ENCODE data around the gene ZNF319. TPM values are rescaled to one million over a fixed set of nuclear protein-coding genes. Genes with fewer than 3 reads are reported as not detected.

ZNF319 gene
- polyA plus RNA-seq, 4 donors: 10.4 to 12.3 (median 11.4) TPM

- DNase-seq (ENCODE audit: low read depth in 4 of 4, low spot score in 3 of 4): no peak
These were observed 37.0 kb upstream of the ZNF319 start for GRCh38 chr16:58037365-58038057.

DNA sequence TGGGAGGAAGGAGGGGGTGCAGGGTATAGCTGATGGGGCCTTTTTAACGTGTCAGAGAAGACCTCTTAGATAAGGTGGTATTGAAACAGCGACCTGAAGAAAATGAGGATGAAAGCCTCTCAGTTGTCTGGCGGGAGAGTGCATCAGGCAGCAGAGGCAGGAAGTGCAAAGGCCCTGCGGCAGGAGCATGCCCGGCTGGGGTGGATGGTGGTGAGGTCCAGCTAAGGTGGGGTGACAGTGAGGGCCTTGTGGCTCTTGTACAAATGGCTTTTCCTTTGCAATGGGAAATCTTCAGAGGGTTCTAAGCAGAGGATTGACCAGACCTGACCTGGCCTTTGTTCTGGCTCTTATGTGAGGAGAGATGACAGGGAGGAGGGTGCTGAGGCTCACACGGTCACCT is 36.5 kb upstream of the ZNF319 start:
- no peak for DNase-seq (ENCODE audit: low read depth in 4 of 4, low spot score in 3 of 4)

DNA sequence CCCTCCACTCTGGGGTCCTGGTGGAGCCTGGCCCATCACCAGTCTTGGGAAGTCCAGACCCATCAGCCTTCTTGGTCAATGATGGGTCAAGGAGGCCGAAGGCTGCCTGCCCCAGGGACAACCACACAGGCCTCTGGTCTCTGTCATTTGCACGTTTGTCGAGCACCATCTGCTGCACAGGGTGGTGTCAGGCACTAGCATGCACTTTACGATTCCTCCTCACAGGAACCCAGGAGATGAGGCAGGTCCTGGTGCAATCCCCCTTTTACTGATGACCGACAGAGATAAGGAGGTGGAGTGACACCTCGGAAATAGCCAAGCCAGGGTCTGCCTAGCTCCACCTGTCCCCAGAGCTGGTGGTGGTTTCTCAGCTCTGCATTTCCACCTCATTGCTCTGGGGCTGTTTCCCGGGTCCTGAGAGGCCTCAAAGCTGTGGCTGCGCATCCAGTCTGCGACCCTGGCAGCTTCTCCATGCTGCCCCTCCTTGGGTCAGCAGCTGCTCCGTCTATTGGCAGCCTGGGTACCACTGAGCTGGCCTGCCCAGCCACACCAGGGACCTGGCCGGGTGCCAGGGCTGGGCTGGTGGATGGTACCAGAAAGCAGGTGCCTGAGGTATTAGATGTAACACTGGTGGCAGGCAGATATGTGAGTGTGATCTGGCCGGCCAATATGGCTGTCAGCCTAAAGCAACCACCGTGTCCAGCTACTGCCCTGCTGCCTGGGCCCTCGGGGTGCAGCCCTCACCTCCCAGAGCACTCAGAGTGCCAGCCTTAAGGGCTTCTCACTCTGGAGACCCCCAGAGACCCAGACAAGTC is 35.1 kb upstream of the ZNF319 start:
- DNase-seq (ENCODE audit: low read depth in 4 of 4, low spot score in 3 of 4): no peak

- DNase-seq (ENCODE audit: low read depth in 4 of 4, low spot score in 3 of 4): no peak
These were observed 34.3 kb upstream of the ZNF319 start for GRCh38 chr16:58034774-58035173.

DNA sequence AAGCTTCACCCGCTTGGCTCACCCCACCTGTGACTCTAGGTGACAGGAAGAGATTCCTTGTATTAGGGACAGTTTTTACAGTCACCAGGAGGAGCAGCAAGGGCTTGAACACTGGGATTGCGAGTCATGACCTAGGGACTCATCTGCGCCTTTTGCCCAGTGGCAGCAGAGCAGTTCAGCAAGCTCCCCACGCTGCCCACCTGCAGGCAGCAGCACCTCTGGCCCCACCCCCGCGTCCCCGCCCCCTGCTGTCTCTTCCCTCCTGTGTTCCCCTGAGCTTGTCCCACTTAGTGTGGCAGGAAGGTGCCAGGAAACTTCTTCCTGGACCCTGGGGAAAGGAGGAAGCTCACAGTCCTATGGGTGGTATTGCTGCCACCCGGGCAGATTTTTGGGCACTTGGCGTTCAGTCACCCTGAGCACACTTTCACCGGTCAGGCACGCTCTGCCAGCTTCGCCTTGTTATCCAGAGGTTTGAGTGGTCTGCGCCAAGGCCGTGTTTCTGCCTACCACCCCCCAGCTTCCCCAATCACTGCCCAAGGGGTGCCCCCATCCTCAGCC is 33.7 kb upstream of the ZNF319 start:
- no peak for DNase-seq (ENCODE audit: low read depth in 4 of 4, low spot score in 3 of 4)

GRCh38 chr16:58032710-58033293 is 32.3 kb upstream of the ZNF319 start:
- DNase-seq (ENCODE audit: low read depth in 4 of 4, low spot score in 3 of 4): no peak

DNA sequence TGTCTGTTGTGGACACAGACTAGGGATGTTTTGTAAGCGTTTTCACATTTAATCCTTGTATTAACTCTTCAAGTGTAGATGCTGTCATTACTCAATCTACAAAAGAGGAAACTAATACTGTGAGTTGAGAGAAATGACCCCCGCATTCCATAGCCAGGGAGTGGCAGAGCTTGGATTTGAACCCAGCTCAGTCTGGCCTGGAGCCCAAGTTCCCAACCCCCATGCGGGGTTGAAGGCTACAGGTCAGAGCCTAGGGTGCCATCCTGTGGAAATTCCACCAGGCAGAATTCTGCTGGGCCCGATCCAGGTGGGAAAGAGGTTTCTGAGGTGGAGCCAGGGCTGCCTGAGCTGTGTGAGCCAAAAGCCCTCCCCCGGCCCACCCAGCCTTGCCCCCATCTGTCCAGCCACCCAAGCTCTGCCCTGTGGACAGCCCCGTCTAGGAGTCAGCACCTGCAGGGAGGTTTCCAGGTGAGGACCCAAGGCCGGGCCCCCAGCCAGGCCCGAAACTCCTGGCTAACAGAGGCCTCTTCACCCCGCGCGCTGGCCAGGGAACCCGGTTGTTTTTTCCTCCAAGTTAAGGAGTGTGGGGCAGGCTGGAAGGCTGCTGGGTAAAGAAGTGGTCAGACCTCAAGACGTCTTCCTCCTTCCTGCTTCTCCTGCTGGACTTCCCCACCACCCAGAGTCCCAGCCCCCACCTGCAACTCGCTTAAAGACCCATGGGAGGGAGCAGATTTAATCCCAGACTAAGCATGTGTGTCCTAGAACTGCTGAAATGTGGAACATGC is 30.7 kb upstream of the ZNF319 start:
- DNase-seq (ENCODE audit: low read depth in 4 of 4, low spot score in 3 of 4): no peak

- no peak for DNase-seq (ENCODE audit: low read depth in 4 of 4, low spot score in 3 of 4)
These were observed 29.8 kb upstream of the ZNF319 start for GRCh38 chr16:58030136-58030840.

GRCh38 chr16:58029410-58029809 is 28.9 kb upstream of the ZNF319 start:
- no peak for DNase-seq (ENCODE audit: low read depth in 4 of 4, low spot score in 3 of 4)

- DNase-seq (ENCODE audit: low read depth in 4 of 4, low spot score in 3 of 4): no peak
These were observed 28.1 kb upstream of the ZNF319 start for GRCh38 chr16:58028541-58029070.

GRCh38 chr16:58027916-58028455 is 27.5 kb upstream of the ZNF319 start:
- no peak for DNase-seq (ENCODE audit: low read depth in 4 of 4, low spot score in 3 of 4)

- peak in 1 of 4 donors; percentile 35 for DNase-seq (ENCODE audit: low read depth in 4 of 4, low spot score in 3 of 4)
These were observed 26.9 kb upstream of the ZNF319 start for GRCh38 chr16:58027161-58027915.

GRCh38 chr16:58026705-58027160 is 26.3 kb upstream of the ZNF319 start:
- DNase-seq (ENCODE audit: low read depth in 4 of 4, low spot score in 3 of 4): peak in 1 of 4 donors; percentile 16

GRCh38 chr16:58026139-58026704 is 25.8 kb upstream of the ZNF319 start:
- peak in 1 of 4 donors; percentile 31 for DNase-seq (ENCODE audit: low read depth in 4 of 4, low spot score in 3 of 4)

DNA sequence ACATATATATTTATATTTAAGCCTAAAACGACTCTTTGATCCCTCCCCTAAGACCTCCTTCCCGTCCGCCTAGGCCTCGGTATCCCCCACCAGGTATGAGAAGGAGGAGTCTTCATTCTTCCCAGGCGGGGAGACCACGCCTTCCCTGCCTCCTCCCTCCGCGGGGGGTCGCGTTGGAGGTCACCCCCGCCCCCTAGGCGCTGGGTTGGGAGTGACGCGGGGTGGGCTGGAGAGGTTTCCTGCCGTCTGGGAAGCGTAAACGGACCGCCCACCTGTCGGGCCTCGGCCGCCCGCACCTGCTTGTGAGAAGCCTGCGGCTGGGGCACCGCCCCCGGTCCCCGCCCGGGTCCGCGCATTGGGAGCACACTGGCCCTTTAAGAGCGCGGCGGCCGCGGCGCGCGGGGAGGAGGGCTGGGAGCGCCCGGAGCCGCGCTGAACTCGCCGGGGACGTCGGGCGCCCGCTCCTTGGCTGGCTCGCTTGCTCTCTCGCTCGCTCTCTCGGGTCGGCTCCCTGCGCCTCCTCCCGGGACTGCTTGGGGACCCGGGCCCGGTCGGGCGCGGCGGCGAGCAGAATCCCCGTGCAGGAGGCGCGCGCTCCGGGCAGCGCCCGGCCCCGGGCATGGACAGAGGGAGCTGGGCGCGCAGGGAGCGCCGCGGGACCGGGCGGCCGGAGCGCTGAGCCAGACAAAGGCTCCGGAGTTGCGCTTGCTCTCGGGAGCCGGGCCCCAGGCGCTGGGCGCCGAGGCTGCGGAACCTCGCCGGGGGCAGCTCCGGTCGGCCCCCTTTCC is 25.1 kb upstream of the ZNF319 start, which contains the start of gene MMP15:
TSS of gene MMP15 (plus strand) at position 404 of the 788 bp plus-strand sequence. CDS start 597 bp downstream, outside the sequence.
- peak in 1 of 4 donors; percentile 65 for DNase-seq (ENCODE audit: low read depth in 4 of 4, low spot score in 3 of 4)

DNA sequence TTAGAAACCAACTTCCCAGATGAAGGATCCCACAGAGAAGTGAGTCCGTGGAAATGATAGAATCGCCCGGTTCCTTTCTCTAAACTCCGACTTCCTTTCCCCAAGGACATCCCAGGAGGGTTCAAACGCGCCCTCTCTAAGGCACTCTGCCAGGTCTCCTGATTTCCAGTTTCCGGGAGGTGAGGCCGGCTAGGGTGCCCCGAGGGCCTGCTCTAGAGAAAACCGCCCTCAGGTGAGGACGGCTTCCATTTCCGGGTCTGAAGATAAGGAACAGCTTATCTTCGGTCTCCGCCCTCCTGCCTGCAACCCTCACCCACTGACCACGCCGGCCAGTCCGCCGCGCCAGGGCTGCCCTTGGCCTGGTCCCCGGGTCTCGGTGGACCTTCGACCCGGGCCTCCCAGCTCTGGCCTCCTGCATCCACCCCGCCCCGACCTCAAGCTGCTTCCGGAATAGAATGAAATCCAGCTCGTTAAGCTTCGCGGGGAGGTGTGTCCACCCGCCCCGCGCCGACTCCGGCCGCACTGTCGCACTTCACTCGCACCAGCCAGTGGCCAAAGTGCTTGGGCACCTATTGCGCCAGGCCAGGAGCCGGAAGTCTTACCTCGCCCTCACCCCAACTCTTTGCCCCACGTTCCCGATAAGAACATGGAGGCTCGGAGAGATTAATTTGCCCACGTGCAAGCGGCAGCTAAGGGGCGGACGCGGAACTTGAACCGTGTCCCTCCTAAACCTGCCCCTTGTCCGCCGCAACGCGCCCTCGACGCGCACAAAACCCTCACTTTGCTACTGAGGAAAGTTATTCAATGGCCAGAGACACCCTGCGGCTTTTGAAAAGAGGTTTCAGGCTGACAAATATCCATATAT is 24.2 kb upstream of the ZNF319 start:
- DNase-seq (ENCODE audit: low read depth in 4 of 4, low spot score in 3 of 4): no peak
